ENCODE data around the gene NSFL1C.

Gene NSFL1C

DNA sequence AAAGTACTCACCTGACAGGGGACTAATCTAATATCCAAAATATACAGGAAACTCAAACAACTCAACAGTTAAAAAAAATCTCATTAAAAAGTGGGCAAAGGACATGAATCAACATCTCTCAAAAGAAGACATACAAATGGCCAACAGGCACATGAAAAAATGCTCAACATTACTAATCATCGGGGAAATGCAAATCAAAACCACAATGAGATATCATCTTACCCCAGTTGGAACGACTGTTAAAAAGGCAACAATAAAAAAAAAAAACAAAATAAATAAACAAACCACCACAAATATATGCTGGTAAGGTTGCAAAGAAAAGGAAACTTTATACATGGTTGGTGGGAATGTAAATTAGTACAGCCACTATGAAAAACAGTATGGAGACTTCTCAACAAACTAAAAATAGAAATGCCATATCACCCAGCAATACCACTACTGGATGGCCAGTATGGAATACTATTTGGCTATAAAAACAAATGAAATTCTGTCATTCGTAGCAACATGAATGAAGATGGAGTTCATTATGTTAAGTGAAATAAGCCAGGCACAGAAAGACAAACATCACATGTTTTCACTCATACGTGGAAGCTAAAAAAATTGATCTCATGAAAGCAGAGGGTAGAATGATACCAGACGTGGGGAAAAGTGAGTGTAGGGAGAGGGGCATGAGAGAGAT lies 17.9 kb upstream of the NSFL1C start:
- no peak for DNase-seq

DNA sequence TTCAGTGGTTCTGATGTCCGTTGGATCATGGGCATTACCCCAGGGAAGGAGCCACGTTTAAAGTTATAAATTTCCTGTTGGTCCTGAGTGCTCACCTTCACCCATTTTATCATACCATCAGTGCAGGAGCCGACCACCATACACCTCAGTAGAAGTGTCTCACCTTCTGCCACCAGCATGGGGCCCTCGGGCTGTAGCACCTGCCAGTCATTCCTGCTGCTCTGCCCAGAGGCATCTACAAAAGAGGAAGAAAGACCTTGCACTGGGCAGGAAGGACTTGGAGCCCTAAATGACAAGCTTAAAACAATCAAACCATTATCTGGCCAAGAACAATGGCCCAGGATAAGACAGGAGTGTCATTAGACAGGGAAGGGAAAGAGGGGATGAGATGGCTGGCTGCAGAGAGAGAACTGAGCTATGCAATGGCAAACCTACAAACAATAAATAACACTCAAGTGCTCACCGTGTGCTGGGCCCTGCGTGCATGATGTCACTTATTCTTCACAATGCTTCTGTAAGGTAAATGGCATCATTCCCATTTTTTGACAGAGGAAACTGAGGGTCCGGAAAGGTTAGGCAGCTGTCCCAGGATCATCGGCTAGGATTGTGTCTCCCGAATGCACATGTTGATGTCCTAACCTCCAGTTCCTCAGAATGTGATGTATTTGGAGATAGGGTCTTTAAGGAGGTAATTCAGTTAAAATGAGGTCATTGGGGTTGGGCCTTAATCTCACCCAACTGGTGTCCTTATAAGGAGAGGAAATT lies 13.4 kb upstream of the NSFL1C start:
- no peak for DNase-seq

DNA sequence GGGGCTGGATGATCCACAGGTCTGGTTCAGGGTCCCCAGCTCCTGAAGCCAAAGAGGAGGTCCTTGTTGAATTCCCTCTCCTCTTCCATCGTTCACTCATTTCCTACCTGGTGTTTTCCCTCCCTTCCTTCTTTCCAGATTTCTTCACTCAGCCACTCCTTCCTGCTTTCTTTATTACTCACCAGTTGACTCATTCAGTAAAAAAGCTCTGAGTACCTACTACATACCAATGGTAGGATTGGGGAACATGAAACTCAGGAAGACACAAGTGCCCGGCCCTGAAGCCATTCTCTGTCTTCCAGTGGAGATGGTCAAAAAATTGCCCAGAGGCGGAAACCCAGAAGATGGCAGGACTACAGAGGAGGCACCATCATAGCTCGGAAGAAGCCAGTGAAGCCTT lies 11.9 kb upstream of the NSFL1C start:
- DNase-seq, result no peak

DNA sequence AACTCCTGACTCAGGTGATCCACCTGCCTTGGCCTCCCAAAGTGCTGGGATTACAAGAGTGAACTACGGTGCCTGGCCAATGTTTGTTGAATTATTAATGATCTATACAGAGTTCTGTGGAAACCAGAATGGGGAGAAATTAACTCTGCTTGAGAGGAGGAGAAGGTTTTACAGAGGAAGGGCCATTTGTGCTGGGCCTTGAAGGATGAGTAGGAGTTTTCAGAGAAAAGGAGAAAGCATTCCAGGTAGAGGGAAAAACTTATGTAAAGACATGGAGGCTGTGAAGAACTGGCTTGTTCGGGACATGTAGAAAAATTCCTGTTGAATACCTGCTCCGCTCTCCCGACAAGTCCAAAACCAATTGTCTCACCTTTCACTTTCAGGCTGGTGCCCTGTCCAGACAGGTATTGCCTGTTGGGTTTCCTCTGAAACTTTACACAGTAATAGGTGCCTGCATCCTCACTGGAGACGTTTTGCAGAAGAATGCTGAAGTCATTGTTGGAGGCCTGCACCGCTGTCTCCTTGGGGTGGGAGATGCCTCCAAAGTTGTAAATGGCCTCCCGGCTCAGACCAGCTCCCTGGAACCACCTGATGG lies 11.3 kb upstream of the NSFL1C start:
- no peak for DNase-seq

DNA sequence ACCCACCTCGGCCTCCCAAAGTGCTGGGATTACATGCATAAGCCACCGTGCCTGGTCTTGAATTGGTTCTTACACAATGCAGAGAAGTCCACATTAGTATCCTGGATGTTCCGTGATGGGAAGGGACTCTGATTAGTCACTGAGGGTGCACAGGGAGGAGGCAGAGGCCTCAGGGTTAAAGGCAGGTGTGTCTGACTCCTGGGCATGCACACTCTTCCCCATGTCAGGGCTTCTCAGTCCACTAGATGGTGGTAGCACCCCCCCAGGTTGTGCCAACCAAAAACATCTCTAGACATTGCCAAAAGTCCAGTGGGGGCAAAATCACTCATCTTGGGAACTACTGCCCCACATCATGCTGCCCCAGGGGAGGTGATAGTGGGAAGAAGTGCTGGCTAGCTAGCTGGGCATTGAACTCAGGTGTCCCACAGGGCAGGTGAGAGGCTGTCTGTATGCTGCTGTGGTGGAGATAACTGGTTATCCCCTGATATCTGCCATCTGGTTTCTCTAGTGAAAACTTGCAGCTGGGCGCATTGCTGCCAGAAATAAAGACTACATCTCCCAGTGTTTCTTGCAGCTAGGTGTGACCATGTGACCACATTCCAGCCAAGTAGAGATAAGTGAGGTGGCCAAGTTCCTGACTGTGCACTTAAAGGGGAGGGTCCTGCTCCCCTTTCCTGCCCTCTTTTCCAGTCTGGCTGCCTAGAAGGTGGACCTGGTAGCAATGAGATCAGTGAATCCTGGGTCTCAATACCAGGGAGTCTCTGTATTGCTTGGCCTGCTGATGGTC lies 8.4 kb upstream of the NSFL1C start:
- no peak for DNase-seq

DNA sequence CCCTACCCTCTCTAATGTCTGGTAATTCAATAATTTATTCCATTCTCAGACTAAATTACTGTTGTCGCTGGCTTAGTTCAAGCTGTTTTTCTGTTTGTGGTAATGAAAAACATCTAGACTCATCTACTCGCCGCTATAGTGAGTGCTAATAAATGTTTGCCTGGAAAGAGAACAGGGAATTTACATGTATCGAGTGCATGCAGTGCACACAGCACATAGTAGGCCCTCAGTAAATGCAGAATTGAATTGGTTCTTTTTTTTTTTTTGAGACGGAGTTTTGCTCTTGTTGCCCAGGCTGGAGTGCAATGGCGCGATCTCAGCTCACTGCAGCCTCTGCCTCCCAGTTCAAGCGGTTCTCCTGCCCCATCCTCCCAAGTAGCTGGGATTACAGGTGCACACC lies 7.7 kb upstream of the NSFL1C start:
- DNase-seq, result no peak

DNA sequence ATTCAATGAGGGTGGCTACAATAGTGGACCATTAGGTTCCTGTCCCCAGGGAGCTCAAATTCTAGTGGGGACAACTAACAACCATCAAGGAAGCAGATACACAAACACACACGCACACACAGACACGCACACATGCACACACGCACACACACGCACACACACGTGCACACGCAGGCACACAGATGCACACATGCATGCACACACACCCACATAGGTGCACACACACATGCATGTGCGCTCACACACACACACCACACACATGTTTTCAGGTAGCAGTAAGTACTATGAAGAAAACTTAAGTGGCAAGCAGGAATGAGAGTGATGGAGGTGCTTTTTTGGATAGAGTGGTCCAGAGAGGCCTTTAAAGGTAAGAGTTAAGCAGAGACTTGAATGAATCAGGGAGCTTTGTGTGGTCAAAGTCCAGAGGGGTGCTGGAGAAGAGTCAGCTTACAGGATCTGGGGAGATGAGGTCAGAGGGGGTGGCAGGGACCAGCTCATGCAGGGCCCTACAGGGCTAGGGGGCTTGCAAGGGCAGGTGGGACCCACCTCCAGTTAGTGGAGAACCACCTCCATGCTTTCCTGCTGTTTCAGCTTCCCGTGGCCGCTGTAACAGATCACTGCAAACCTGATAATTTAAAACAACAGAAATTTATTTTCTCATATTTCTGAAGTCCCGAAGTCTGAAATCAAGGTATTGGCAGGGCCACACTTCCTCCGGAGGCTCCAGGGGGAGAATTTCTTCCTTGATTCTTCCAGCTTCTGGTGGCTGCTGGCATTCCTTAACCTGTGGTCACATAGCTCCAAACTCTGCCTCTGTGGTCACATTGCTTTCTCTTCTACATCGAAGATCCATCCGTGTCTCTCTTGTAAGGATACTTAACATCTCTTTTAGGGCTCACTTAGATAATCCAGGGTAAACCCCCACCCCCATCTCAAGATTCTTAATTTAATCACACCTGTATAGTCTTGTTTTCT lies 6.9 kb upstream of the NSFL1C start:
- no peak for DNase-seq

DNA sequence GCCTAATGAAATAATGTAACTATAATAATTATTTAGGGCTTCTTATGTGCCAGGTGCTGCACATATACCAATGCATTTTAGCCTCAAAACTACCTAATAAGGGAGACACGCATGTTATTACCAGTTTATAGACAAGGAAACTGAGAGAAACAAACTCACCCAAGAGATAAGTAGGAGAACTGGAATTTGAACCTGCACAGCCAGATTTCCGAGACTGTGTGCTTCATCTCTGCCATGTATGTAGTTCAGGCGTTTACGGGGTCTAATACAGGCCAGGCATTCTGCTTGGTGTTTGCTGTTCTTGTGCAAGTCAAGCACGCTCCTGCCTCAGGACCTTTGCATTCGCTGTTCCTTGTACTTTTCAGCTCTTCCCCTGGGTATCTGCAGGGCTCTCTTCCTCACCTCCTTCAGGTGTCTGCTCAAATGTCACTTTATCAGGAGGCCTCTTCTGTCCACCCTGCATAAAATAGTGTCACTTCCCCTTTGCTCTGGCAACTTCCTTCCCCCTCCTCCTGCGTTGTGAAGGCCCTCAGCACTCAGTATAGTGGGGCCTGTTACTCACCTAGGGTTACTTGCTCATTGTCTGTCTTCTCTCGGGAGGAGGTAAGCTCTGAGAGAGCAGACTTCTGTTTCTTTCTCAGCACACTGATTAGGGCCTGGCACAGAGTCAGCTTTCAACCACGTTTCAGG lies 6.1 kb upstream of the NSFL1C start:
- DNase-seq, result no peak

DNA sequence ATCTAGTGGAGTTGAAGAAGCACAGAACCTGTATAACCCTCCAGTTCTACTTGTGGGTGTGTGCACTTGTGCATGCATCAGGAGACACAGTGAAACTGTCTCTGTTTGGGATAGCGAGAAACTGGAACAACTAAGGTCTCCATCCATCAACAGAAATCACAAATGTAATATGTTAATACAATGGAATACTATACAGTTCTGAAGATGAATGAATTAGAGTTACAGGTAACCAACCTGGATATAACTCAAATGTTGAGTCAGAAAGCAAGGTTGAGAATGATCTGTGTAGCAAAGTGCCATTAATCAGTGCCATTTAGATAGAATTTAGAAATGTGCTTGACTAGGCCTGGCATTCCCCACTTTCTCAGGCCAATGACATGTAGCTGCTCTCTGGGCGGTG lies 4.6 kb upstream of the NSFL1C start:
- no peak for DNase-seq

DNA sequence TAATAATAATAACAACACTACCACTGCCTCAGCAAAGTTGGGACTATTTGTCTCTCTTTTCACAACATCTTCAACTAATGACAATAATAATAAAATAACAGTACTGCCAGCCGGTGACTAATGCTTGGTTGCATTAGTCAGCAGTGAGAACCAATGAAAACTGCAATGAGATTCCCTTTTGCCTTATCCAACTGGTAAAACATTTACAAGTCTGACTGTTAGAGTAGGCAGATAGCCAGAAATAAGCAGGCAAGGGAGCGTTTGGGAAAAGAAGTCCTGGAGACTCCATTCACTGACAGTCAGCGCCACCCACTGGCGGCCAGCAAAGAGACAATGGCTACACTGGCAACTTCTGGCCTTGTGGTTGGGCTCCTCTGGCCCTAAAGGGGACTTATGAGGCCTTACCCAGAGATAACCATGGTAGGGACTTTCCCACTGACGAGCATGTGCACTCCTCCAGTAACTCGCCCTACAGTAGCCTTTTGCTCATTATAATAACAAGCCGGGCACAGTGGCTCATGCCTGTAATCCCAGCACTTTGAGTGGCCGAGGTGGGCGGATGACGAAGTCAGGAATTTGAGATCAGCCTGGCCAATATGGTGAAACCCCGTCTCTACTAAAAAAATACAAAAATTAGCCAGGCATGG lies 3.4 kb upstream of the NSFL1C start:
- no peak for DNase-seq

DNA sequence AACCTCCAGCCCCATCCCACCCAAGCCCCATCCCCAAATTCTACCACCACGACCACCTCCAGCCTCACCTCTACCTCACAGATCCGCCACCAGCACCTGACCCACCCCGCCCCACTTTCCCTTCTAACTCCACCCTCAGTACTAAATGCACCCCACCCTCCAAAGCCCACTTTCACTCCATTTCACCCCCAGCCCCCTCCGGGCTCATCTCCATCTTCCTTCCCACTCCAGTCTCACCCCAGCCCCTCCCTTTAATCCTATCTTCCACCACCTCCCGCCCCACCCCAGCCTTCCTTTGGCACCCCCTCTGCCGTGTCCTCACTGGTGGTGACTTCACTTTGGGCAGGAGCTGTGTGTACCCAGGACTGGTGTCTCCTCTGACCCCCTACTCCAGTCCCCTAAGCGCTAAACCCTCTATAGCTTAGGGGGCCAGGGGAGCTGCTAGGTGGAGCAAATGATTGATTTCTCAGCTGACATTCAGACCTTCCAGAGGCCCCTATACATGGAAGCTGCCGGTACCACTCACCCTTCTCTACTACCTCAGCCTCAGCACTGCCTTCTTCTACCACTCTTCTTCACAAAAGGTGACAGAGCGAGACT lies 2.8 kb upstream of the NSFL1C start:
- DNase-seq, result no peak

DNA sequence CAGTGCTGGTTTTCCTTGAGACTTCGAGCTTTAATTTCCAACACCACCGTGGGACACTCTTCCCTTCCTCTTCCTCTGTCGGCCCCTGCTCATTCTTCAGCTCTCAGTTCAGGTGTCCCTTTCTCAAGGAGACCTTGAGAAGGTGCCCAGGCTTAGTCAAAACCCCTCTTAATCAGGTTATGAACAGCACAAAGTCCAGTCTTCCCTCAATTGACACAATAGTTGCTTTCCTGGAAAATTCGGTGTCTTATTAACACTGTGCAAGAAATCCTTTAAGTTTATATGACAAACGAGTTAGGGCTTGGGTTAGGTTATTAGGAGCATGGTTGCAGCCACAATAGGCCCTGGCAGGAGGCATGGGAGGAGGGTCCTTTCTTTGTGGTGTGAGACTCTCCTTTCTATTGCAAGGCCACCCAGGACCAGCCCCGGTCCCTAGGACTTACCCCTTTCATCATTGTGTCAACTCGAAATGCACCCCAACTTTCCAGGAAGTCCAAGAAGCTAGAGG lies 1.5 kb upstream of the NSFL1C start:
- no peak for DNase-seq

DNA sequence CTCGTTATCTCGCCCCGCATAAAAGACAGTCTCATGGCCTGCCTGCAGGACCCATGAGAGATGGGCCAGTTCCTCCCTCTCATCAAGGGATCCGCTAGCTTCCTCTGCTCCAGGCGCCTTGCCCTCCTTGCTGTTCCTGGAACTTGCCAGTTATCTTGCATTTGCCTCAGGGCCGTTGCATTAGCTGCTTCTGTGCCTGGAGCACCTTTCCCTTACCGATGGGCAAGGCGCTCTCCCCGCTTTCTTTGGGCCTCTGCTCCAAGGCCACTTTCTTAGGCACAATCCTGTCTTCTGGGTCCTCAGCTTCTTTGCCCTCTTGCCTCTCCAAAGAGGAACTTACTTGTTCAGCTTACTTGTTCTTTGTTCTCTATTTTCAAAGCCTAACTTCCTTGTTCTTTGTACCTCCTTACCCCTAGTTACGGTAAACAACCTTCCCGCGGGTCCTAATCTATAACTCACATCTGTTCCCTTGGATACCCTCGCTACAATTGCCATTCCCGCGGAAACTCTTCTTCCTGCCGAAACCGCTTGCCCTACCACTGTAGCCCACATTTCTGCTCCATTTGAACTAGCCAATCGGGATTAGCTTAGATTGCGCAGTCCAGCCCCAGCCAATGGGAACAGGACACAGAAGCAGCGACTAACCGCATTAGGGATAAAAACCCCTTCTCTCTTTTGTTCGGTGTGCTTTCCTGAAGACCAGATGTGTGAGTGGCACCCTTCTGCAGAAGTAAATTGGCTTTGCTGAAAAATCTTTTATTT lies 887 bp upstream of the NSFL1C start:
- DNase-seq, result no peak

DNA sequence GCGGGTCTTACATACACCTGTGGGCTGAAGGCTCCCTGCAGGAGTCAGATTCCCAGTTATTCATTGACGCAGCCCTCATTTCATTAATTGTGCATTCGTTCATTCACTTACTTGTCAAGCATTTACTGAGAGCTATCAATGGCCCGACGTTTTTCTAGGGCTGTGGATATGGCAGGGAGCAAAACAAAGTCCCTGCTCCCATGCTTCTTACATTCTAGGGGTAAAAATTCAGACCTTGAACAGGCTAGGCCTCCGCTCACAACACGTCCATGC lies 369 bp upstream of the NSFL1C start:
- DNase-seq, result no peak

DNA sequence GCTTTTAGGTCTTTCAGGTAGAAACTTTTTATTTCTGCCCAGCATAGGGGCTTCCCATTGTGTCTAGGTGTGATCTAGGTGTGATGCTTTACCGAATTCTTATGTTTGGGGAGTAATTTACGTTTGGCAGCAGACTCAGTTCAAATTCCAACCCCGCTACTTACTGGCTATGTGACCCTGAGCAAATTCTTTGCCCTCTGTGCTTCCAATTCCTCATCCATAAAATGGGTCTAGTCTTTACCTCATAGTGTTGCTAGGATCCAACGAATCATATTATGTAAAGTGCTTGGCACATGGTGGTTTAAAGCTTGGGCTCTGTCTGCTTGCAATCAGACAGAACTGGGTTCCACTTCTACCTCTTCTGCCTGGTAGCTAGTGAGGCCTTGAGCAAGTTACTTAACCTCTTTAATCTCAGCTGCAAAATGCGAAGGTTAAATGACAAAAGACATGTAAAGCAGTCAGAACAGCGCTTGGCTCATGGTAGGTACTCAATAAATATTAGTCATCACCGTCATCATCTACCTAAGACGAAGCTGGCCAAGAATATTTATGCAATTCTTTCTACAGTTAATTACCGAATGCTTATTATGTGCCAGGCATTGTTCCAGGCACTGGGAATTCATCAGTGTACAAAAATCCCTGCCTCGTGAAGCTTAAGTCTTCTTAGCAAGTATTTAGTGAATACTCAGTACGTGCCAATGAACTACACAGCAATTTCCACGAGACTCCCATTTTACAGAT lies 1.0 kb downstream of the NSFL1C start:
- no peak for DNase-seq

DNA sequence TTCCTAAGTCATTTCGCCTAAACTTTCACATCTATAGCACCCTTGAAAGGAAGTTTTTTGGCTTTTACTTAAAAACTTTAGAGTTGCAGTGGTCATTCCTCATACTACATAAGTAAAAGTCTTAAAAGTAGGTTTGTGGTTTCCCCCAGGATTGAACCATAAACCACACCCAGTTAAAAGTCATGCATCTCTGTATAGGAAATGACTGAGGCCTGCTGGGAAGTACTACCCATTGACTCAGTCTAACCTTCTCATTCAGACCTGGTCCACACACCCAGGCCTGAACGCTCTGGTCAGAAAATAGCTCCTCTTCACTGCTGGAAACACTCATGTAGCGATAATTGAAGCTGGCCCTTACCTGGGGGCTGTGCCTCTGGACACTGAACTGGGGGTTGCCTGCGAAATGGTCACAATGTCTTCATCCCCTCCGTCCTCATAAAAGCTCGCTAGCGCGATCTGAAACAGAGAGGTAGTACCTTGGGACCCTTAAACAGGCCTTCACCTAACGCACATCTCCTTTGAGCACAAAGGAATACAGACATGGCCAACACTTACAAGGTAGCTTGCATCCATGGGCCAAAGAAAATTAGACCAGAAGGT lies 2.6 kb downstream of the NSFL1C start:
- DNase-seq, result no peak

DNA sequence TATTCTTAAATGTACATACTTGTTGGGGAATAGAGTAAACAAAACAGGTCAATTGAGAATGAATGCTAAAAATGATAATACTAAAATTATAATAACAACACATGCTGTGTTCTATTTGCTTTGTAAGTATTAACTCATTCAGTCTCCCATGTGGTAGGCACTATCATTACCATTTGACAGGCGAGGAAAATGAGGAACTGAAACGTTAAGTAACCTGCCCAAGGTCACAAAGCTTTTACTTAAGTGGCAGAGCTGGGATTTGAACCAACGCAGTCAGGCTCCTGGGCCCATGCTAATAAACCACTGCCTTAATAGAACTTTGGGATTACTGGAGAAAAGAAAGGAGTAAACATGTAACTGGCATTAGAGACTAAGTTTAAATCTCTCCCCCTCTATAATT lies 3.8 kb downstream of the NSFL1C start:
- DNase-seq, result no peak

DNA sequence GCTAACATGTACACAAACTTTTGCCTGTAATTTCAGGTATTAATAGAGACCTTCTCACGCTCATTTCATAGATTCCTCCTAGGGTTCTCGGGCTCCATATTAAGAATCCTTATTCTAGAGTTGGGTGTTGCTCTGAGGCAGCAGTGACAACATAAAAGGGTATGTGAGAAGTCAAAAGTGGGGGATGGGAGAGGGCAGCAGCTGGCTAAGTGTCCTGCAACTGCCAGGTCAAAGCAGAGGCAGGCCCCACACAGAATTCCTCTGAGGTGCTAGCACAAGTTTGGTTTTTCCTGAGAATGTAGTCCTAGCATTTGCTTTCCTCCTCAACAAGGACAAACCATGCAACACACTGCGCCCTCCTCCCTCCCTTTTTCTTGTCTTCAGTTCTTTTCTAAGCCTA lies 4.6 kb downstream of the NSFL1C start:
- DNase-seq, result no peak

DNA sequence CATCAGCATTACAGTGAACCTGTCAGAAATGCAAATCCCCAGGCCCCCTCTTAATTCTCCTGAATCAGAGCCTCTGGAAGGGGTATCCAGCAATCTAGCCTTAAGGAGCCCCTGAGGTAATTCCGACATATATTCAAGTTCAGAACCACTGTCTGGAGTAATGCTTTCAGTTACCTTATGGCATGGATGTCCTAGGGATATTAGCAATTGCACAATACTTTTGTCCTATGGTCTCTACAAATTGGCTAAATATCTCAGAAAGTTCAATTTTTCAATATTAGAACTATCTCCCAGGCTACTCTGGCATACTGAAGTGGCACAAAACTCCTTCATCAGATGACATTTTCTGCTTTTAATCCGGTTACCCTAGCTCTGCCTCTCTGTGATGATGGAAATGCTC lies 6.4 kb downstream of the NSFL1C start:
- no peak for DNase-seq

Data from effector CD4-positive, alpha-beta T cell (primary cell).